NCI-H460 (cell line): ENCODE results near the gene FAM149B1. TPM values are rescaled to one million over a fixed set of nuclear protein-coding genes. Genes with fewer than 3 reads are reported as not detected.

Experiments
- DNase-seq: peaks from one replicate; pipeline ENCODE4 v3.0.0-alpha.2; 2016; ENCODE audit warnings: low read depth; ENCODE audit errors: extremely low read depth
- total RNA-seq: library from RNA; depleted of rRNA; stranded (reverse); fragments of >200 nt; shearing (Covaris generic); gene quantifications from 2 replicates; pipeline ENCODE4 v1.2.3, GENCODE V29; 2014

Gene FAM149B1
- total RNA-seq, 1 experiment from 2014 or later = 19.0 TPM

DNA sequence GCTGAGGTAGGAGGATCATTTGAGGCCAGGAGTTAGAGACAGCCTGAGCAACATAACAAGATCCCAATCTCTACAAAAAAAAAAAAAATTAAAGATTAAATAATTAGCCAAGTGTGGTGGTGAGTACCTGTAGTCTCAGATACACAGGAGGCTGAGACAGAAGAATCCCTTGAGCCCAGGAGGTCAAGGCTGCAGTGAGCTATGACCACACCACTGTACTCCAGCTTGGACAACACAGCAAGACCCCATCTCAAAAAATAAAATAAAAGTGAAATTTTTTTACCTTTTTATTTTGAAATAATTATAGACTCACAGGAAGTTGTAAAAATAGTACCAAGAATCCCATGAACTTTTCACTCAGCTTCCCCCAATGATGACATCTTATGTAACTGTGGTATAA, 4.9 kb downstream of the FAM149B1 start:
- DNase-seq = no peak

DNA sequence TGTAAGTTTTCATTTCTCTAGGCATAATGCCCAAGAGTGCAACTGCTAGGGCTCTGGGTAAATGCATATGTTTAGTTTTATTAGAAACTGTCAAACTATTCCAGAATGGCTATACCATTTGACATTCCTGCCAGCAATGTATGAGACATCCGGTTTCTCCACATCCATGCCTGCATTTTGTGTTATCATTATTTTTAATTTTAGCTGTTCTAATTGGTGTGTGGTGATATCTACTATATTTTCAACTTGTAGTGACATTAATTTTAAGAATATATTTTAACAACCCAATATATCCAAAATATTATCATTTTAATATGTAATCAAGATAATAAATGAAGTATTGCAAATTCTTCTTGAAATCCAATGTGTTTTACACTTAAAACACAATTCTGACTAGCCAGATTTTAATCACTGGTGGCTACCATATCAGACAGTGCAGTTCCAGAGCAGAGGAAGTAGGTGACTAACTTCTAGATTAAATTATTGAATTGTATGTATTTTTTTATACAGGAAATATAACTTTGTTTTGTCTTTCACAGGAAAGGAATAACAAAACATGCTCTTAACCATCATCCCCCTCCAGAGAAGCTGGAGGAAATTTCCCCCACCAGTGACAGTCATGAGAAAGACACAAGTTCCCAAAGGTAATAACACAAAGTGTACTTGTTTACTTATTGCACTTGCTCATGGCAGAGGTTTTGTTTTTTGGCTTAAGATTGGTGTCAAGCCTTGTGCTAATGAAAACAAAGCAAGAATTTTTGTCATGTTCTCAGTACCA, 6.4 kb downstream of the FAM149B1 start:
- DNase-seq = no peak

DNA sequence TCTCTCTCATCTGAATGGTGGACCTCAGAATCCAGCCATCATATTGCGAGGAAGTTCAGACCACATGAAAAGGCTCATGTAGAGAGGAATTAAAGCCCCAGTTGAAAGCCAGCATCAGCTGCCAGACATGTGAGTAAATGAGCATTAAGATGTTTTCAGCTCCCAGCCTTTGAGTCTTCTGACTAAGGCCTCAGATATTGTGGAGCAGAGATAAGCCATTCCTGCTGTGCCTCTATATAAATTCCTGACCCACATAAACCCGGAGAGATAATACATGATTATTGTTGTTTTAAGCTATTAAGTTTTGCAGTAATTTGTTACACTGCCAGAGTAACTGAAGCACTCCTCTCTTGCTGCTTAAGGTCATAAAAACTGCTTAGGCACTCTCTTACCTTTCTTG, 14.6 kb downstream of the FAM149B1 start:
- no peak for DNase-seq

DNA sequence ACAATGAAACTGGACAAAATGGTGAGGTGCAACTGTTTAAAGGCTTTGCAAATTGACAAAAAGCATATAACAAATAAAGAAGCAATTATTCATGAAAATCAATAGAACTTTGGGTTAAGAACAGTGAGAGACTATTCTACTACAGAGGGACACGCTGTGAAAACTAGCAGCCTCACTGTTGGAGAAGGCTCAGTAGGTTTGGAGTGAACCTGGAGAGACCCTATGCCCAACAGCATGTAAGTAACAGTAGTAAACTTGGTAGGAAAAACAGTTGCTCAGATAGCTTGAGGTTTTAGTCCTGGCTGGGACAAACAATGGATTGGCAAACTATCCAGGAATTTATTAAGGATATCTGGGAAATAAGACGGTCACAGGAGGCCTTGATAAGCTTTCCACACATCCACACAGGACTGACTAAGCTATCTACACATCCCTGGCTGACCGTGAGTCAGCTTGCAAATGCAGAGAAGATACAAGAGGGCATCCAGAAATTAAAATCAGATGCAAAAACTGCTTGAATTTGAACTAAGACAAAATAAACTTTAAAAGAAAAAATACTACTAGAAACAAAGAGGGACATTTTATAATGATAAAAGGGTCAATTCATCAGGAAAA, 15.9 kb downstream of the FAM149B1 start:
- DNase-seq = no peak

DNA sequence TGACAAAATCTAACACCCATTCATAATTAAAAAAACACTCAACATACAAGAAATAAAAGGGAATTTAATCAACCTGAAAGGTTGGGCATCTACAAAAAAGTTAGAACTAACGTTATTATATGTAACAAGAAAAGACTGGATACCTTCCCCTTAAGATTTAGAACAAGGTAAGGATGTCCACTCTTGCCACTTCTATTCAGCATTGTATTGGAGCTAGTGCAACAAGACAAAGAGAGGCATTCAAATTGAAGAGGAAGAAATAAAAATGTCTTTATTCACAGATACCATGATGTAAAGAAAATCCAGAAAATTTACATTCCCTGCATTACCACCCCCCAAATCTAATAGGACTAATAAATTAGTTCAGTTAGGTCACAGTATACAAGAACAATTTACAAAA, 18.3 kb downstream of the FAM149B1 start:
- no peak for DNase-seq

DNA sequence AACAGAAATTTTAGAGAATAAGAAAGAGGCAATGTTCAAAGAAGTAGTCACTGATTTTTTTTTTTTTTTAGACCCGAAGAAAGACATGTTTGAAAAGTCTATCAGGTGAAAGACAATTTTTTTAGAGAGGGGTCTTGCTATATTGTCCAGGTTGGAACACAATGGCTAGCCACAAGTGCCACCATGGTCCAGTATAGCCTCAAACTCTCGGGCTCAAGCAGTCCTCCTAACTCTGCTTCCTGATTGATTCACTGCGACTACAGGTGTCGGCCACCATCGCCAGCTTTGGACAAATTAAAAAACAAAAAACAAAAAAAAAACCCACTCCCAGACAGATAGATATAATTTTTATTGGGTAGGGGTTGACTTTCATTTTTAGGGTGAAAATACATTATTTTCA, 22.3 kb downstream of the FAM149B1 start:
- DNase-seq = no peak

DNA sequence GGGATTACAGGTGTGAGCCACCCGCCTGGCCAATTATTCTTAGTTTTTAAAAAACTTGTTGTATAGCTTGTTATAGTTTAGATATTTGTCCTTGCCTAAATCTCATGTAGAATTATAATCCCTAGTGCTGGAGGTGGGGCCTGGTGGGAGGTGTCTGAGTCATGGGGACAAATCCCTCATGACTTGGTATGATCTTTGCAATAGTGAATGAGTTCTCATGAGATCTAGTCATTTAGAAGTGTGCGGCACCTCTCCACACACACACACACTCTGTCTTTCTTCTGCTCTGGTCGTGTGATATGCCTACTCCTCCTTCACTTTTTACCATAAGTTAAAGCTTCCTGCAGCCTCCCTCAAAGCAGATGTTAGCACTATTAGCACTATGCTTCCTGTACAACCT, 37.2 kb downstream of the FAM149B1 start:
- DNase-seq = no peak

DNA sequence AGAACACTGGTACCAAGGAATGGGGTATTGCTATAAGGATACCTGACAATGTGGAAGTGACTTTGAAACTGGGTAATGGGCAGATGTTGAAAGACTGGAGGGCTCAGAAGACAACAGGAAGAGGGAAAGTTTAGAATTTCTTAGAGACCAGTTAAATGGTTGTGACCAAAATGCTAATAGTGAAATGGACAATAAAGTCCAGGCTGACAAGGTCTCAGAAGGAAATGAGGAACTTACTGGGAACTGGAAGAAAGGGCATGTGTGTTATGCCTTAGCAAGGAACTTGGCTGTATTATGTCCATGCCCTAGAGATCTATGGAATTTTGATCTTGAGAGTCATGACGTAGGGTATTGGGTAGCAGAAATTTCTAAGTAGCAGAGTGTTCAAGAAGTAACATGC, 38.0 kb downstream of the FAM149B1 start:
- no peak for DNase-seq

DNA sequence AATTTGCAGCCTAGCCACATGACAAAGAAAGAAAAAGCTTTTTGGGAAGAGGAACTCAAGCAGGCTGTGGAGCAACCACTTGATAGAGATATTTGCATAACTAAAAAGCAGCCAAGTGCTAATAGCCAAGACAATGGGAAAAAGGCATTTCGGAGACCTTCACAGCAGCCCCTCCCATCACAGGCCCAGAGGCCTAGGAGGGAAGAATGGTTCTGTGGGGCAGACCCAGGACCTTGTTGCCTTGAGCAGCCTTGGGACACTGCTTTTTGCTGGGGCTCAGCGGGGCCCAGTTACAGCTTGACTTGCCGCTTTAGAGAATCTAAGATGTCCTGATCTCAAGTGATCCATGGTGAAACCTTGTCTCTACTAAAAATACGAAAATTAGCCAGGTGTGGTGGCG, 38.5 kb downstream of the FAM149B1 start:
- DNase-seq = no peak

DNA sequence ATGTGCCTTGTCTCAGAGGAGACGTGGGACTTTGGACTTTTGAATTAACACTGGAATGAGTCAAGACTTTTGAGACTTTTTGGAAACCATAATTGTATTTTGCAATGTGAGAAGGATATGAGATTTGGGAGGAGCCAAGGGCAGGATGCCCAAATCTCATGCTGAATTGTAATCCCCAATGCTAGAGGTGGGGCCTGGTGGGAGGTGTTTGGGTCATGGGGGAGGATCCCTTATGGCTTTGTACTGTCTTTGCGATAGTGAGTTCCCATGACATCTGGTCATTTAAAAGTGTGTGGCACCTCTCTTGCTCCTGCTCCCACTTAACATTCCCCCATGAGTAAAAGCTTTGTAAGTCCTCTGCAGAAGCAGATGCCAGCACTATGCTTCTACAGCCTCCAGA, 40.0 kb downstream of the FAM149B1 start:
- no peak for DNase-seq

DNA sequence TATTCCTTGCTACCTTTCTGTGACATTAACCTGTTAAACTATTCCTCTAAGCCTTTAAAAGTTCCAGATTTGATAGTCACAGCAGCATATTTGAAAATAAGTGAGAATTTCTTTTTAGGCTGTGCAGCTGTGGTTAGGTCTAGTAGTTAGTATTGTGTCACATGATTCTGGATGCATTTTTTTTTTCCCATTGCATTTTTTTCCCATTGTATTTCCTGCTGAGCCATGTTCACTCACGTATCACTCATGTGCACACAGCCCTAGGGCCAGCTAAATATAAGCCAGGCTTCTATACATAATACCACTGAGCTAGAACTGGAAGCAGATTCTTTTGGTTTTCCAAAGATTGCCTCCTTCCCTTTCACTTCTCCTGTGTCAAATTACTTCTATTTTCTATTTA, 41.8 kb downstream of the FAM149B1 start:
- DNase-seq = no peak

DNA sequence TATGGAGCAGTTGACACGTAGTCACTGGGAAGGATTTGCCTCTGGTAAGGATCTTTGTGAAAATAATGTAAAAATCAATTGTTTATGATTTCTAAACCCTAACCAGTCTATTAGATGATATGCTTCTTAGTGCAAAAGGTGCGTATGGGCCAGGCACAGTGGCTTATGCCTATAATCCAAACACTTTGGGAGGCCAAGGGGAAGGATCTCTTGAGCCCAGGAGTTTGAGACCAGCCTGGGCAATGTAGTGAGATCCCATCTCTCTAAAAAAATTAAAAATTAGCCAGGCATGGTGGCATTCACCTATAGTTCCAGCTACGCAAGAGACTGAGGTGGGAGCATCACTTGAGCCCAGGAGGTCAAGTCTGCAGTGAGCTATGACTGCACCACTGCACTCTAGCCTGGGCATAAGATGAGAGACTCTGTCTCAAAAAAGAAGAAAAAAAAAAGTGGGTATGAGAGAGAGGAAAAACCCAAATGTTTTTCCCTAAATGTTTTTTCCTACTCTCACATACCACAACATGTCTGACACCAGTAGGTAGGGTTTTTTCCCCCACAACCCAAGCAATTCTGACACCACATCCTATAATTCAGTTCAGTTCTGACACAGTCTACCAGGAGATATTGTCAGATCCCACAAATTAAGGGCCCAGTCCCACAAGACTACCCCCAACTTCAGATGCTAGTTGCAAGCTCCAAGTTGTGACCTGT, 42.6 kb downstream of the FAM149B1 start:
- DNase-seq = no peak

DNA sequence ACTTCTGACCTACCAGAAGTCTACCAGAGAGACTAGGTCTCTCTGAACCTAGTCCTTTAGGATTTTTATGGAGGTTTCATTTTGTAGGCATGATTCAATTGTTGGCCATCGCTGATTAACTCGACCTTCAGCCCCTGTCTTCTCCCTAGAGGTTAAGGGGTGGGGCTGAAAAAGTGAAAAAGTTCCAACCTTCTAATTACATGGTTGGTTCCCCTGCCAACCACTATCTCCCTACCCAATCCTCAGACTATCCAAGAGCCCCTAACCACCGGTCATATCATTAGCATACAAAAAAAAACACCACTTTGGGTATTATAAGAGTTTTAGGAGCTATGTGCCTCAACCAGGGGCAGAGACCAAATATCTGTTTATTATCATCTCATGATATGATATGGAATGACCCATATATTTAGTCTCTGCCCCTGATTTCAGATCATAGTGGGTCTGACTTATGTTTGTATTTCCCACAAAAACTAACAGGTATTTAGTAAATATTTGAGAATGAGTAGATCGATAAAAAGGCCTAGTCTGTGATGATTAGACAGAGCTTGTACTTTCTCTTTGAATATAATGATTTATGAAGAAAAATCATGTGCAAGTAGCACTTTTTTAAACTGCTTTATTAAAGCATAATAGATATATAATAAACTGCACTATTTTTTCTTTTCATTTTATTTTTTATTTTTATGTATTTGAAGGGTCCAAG, 43.3 kb downstream of the FAM149B1 start:
- no peak for DNase-seq

DNA sequence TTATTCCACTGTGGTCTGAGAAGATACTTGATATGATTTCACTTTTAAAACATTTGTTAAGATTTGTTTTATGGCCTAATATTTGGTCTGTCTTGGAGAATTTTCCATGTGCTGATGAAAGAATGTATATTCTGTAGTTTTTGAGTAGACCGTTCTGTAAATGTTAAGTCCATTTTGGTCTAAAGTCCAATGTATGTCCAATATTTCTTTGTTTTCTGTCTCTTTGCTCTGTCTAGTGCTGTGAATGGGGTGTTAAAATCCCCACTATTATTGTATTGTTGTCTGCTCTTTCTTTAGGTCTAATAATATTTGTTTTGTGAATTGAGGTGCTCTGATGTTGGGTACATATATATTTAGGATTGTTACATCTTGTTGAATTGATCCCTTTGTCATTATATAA, 47.8 kb downstream of the FAM149B1 start:
- DNase-seq = no peak

DNA sequence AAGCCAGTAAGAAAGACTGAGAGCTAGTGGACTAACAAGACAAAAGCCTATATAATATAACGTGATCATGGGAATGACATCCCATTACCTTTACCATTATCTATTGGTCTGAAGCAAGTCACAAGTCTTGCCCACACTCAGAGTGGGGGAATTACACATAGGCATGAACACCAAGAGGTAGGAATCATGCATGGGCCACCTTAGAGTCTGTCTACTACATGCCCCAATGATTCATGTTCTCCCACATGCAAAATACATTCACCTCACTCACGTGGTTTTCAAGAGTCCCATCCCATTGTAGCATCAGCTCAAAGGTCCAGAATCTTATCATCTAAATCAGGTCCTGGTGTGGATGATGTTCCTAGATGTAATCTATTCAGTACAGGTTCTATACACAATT, 49.7 kb downstream of the FAM149B1 start:
- no peak for DNase-seq

DNA sequence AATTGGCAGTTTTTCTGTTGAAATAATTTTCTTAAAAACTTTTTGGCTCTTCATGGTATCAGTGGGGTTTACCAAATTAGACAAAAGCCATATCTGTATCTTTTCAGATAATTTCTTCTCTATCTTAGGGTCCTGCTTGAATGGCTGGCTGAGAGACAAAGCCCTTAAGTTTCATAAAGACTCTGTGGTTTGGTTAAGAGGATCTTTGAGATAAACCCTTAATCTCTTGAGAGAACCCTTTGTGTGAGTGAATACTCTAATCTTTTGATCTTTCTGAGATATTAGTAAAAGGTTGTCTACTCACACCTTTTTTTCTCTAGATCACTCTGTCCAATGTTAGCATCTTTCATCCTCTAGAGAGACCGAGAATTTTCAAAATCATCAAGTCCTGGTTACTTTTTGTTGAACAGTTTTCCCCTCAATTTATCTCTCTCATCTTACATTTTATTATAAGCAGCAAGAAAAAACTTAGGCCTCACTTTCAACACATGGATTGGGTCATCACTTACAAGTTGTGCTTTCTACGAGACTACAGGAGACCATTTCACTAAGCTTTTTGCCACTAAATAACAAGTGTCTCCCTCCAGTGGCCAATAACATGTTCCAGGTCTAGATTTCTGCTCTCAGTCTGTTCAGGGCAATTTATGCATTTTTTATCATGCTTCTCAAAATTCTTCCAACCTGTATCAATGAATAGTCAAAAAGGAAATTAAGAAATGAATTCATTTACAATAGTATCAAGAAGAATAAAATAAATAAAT, 50.7 kb downstream of the FAM149B1 start:
- DNase-seq = peak; percentile 24

DNA sequence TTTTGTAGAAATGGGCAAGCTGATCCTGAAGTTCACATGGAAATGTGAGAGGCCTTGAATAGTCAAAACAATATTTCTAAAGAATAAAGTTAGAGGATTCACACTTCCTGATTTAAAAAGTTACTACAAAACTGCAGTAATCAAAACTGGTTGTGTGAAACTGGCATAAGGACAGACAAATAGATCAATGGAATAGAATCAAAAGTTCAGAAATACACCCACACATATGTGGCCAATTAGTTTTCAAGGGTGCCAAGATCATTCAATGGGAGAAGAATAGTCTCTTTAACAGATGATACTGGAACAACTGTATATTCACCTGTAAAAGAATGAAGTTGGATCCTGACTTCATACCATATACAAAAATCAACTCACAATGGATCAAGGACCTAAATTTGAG, 51.5 kb downstream of the FAM149B1 start:
- DNase-seq = no peak

DNA sequence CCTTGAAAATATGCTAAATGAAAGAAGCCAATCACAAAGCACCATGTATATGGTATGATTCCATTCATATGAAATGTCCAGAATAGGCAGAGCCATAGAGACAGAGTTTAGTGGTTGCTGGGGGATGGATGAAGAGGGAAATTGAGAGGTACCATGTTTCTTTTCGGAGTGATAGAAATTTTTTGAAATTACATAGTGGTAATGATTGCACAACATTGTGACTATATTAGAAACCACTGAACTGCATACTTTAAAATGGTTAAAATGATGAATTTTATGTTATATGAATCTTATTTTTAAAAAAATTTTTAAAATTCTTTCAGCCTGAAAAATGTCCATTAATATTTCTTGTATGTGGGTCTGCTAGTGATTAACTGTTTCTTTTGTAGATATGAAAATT, 53.1 kb downstream of the FAM149B1 start:
- no peak for DNase-seq

DNA sequence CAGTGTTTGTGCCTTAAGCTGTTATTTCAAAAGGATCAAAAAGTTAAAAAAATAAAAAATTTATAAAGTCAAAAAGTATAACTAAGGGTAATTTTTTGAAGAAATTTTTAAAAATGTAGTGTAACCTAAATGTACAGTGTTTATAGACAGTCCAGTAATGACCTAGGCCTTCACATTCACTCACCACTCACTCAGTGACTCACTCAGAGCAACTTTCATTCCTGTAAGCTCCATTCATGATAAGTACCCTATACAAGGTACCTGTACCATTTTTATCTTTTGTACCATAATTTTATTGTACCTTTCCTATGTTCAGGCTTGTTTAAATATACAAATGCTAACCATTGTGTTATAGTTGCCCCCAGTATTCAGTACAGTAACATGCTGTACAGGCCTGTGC, 57.6 kb downstream of the FAM149B1 start:
- DNase-seq = no peak

DNA sequence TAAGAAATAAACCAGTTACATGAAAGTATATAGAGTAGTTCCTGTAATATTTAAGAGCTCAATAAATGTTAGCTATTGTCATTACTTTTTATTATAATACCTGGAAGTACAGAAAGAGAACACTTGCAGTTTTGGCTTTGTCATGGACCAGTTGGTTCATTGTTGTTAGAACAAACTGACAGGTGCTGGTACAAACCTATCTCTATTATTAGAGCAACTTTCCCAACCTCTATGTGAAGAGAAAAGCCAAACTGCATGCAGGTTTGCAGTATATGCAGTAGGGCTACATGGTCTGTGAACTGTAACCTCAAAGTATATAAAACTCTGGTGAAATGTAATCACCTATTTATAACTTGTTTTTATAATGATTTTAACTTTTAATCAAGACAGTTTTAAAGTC, 58.7 kb downstream of the FAM149B1 start:
- DNase-seq = no peak

DNA sequence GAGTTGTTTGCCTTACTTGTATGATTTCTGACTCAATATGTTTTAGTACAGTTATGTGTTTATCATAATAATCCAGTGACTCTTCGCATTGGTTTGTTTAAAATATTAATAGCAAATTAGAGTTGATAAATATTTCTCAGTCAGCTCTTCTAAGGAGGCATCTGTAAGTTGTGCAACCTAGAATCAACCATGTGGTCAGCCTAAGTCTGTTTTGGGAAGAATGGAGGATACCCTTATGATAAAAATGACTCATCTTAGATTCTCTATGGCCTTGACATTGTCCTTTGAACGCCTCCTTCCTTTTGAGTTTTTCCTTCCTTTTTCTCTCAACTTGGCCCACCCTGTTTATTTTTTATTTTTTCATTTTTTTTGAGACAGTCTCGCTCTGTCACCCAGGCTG, 60.3 kb downstream of the FAM149B1 start:
- DNase-seq = no peak
